ENCODE data around the gene RNU5B-1.

The RNU5B-1 gene

DNA sequence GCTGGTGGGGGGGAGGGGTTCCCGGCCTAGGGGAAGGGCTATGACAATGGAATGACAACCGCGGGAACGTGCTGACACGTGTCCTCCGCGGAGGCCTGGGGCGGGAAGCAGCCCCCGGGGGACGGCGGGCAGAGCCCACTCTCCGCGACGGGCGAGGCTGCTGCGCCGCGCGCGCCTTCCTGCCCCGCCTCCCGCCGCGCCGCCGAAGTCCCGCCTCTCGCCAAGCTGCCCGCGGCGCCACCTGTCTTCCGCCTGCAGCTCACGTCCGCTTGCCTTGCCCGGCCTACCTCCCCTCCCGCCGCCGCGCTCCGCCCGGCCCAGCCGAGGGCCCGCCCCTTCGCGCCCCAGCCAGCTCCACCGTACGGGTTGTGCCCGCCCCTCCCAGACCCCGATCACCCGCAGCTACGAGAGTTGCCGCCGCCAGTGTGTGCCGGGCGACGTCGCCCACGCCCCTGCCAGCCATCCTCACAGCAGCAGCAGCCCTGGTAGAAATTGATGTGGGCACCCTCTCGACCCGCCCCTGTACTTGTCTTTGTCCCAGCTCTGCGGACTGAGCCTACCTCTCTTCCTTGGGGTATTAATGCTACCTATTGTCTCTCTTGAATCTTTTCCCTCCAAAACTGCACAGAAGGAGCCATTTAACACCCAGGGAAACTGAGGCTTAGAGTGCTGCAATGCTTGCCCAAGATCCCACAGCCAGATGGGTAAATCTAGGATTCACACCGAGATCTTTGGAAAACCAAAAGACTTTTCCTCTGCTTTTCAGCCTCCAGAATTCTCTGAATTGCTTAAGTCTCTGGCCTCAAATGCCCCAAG is 17.6 kb upstream of the RNU5B-1 start, which contains the start of gene PARP16:
PARP16 (minus strand) TSS at position 180 of the 816 bp plus-strand sequence. CDS start 457 bp downstream, outside the sequence.
- in situ Hi-C loops (cut with HindIII; ENCODE audit: low sequenced_read_pairs), result no loop called here

DNA sequence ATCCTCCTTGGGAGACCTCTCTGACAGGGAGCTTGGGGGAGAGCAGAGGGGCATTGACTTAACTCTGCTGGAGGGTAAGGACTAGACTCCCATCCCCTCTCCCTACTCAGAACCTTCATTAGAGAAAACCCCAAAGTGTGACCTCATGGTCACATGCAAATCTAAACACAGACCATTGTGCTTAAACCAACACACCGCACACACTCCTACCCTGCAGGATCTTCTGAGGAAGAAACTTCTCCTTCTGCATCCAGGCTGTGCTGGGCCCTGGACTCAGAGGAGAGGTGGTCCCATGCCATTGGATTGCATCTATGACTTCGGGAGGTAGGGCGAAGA is 17.0 kb upstream of the RNU5B-1 start:
- in situ Hi-C loops (cut with HindIII; ENCODE audit: low sequenced_read_pairs), result no loop called here

DNA sequence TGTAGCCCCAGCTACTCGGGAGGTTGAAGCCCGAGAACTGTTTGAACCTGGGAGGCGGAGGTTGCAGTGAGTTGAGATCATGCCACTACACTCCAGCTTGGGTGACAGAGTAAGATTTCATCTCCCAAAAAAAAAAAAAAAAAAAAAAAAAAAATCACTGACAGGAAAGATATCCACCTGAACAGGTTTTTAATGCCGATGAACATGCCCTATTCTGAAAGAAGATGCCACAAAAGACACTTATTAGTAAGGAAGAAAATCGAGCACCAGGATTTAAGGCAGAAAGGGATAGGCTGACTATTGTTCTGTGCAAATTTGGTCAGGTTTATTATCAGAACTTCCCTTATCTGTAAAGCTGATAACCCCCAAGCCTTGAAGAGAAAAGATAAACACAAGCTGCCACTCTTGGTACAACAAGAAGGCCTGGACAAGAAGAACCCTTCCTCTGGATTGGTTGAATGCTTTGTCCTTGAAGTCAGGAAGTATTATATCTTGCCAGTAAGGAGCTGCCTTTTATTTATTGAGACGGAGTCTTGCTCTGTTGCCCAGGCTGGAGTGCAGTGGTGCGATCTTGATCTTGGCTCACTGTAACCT is 15.1 kb upstream of the RNU5B-1 start:
- in situ Hi-C loops (cut with HindIII; ENCODE audit: low sequenced_read_pairs), result no loop called here

DNA sequence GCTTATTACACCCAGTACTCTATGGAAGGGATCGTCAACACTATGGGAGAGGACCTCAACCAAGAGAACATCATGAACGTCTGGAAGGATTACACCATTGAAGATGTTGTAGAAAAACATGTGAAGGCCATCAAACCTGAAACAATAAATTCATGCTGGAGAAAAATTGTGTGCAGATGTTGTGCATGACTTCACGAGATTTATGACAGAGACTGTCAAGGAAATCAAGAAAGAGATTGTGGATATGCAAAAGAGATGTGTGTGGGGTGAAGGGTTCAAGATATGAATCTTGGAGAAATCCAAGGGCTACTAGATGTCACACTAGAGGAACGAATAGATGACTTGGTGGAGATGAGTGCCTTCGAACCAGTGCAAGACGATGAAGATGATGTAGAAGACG is 14.2 kb upstream of the RNU5B-1 start:
- in situ Hi-C loops (cut with HindIII; ENCODE audit: low sequenced_read_pairs), result no loop called here

DNA sequence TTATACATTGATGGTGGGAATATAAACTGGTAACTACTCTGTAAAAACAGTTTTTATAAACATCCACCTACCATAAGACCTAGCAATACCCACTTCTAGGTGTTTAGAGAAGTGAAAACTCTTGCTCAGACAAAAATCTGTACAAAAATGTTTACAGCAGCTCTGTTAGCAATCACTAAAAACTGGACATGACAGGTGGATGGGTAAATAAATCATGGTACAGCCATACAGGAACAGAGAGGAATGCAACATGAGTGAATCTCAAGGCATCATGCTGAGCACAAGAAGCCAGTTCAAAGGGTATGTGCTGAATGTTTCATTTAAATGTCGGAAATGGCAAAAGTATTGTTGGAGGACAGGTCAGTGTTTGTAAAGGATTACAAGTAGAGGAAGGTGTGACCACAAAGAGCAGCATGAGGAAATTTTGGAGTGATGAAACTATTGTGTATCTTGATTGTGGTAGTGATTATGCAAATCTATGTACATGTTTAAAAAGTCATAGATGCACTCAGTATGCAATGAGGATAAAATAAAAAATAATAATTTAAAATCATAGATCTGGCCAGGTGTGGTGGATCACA is 11.4 kb upstream of the RNU5B-1 start:
- in situ Hi-C loops (cut with HindIII; ENCODE audit: low sequenced_read_pairs), result no loop called here

DNA sequence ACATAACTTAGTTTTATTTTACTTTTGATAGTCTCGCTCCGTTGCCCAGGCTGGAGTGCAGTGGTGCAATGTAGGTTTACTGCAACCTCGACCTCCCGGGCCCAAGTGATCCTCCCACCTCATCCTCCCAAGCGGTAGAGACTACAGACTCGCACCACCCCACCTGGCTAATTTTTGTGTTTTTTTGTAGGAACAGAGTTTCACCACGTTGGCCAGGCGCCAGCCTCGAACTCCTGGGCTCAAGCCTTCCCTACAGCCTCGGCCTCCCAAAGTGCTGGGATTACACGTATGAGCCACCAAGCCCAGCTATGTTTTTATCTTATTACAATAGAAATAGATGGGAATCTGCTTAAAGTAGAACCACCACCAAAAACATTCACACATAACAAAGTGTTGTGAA is 5.7 kb upstream of the RNU5B-1 start:
- in situ Hi-C loops (cut with HindIII; ENCODE audit: low sequenced_read_pairs), result no loop called here

DNA sequence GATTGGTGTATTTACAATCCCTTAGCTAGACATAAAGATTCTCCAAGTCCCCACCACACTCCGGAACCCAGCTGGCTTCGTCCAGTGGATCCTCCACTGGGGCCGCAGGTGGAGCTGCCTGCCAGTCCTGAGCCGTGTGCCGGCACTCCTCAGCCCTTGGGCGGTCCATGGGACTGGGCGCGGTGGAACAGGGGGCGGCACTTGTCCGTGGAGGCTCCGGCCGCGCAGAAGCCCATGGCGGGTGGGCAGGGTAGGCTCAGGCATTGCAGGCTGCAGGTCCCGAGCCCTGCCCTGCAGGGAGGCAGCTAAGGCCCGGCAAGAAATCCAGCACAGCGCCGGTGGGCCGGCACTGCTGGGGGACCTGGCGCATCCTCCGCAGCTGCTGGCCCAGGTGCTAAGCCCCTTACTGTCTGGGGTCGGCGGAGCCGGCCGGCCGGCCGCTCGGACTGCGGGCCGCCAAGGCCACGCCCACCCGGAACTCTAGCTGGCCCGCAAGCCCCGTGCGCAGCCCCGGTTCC is 3.5 kb upstream of the RNU5B-1 start:
- in situ Hi-C loops (cut with HindIII; ENCODE audit: low sequenced_read_pairs), result no loop called here

DNA sequence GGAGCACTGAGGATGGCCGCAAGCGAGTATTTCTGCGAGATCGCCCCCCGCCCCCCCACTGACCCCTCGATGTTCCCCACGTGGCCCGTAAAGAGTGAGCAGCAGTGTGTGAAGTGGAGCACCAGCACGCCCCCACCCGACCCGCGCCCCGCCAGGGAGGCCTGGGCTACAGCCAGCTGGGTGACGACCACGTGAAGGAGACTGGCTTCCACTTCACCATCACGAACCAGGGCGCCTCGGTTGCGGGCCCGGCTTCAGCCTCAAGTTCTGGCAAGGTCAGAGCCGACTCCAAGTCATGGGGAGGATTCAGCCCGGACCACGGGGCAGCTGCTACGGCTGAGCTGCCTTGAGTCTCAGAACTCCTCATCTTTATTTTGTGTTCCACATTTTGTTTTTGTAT is 2.4 kb upstream of the RNU5B-1 start:
- in situ Hi-C loops (cut with HindIII; ENCODE audit: low sequenced_read_pairs), result no loop called here

DNA sequence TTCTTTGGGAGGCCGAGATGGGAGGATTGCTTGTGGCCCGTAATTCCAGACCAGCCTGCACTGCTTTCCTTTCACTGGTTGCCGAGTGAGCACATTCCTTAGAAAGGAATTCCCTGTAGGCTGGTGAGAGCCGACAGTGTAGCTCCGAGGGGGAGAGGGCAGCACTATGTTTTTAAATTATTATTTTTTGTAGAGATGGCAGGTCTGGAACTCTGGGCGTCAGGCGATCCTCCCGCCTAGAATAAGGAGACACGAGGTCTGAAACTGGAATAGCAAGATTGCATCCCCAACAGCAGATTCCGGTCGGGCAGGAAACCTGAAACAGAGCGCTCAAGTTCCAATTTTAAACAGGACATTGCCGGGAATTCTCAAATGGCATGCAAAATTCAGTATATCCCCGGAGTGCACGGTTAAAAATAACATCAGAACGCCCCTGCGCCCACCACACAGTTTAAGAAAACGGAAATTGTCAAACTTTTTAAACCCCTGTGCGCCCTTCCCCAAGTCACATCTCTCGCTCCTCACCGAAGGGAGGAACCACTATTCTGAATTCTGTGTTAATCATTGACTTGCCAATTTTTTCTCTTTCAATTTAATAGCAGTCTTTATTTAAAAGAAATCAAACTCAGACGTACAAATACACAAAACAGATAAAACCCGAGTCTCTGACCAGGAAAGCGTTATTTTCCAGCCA is 643 bp upstream of the RNU5B-1 start:
- in situ Hi-C loops (cut with HindIII; ENCODE audit: low sequenced_read_pairs), result no loop called here

DNA sequence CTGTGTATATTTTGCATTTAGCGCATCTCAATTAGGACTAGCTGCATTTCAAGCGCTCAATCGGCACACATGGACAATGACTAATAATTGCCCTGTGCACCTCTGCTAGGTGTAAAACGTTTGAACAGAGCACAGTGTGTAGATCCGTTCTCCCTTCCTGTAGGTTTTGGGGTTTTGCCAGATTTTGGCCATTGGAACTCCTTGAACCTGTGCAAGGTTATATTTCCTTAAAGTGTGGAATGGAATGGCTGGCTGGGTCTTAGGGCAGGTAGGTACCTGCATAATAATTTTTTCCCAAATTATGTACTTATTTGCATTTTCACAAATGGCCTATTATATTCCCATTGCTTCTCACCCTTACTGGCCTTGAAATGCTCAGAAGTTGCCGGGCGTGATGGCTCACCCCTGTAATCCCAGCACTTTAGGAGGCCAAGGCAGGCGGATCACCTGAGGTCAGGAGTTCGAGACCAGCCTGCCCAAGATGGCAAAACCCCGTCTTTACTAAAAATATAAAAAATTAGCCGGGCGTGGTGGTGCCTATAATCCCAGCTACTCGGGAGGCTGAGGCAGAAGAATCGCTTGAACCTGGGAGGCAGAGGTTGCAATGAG is 777 bp downstream of the RNU5B-1 start:
- in situ Hi-C loops (cut with HindIII; ENCODE audit: low sequenced_read_pairs), result no loop called here

DNA sequence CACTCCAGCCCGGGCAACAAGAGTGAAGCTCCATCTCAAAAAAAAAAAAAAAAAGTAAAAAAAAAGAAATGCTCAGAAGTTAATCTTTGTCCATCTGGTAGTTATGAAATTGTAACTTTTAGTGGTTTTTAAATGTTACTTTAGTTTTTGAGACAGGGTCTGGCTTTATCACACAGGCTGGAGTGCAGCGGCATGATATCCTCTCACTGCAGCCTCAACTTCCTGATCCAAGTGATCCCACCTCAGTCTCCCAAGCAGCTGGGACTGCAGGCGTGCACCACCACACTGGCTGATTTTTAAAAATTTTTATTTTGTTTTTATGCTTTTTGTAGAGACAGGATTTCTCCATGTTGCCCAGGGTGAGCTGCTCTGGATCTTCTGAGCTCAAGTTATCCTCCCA is 1.3 kb downstream of the RNU5B-1 start:
- in situ Hi-C loops (cut with HindIII; ENCODE audit: low sequenced_read_pairs), result no loop called here

DNA sequence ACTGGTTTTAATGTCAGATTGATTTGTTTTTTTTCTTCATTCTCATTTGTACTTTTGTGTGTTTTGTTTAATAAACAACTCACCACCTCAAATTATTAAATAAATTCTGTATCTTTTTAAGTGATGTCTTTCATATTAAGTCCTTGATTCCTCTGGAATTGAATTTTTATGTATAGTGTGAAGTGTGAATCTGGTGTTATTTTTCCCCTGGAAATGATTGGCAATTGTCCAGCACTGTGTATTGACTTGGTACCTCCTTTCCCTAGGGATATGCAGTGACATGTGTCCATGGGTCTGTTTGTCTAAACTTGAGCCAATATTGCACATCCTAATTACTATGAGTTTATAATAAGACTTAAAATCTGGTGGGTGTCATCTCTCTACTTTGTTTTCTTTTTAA is 2.1 kb downstream of the RNU5B-1 start:
- in situ Hi-C loops (cut with HindIII; ENCODE audit: low sequenced_read_pairs), result no loop called here

DNA sequence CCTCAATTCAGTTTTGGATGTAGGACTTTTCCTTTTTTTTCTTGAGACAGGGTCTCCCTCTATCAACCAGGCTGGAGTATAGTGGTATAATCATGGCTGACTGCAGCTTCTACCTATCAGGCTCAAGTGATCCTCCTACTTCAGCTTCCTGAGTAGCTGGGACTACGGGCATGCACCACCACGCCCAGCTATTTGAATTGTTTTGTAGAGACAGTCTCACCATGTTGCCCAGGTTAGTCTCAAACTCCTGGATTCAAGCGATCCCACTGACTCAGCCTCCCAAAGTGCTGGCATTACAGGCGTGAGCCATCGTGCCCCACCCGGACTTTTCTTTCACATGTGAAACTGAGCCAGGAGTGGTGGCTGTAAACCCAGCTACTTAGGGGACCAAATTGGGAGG is 3.5 kb downstream of the RNU5B-1 start:
- in situ Hi-C loops (cut with HindIII; ENCODE audit: low sequenced_read_pairs), result no loop called here

DNA sequence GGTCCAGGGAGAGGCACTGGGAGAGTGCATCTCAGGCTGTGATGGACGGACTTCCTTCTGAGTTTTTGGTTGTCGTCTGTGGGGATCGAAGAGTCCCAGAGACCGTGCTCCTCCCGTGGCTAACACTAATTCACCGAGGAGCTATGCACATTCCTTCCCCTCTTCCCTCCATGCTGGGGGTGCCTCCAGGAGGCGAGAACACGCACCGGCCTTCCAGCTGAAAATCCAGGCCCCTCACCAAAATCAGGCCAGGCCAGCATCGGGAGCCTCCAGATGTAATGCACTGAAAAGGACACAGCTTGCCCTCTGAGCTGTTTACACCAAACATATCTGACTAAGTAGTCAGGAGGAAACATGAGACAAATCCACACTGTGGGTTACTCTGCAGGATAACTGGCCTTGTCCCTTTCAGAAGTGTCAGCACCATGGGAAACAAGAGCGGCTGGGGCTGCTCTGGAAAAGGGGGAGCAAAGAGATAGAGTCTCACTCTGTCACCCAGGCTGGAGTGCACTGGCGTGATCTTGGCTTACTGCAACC is 5.5 kb downstream of the RNU5B-1 start:
- in situ Hi-C loops (cut with HindIII; ENCODE audit: low sequenced_read_pairs), result no loop called here

DNA sequence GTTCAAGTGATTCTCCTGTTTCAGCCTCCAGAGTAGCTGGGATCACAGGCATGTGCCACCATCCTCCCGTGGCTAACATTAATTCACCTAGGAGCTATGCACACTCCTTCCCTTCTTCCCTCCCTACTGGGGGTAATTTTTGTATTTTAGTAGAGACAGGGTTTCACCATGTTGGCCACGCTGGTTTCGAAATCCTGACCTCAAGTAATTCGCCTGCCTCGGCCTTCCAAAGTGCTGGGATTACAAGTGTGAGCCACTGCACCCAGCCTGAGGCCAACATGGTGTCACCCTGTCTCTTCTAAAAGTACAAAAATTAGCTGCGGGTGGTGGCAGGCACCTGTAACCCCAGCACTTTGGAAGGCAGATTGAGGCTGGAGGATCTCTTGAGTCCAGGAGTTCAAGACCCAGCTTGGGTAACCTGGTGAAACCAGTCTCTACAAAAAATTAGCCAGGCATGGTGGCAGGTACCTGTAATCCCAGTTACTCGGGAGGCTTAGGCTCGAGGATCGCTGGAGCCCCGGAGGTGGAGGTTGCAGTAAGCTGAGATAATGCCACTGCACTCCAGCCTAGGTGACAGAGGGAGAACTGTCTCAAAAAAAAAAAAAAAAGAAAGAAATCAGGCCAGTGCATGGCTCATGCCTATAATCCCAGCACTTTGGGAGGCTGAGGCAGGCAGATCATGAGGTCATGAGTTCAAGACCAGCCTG is 6.1 kb downstream of the RNU5B-1 start:
- in situ Hi-C loops (cut with HindIII; ENCODE audit: low sequenced_read_pairs), result no loop called here

DNA sequence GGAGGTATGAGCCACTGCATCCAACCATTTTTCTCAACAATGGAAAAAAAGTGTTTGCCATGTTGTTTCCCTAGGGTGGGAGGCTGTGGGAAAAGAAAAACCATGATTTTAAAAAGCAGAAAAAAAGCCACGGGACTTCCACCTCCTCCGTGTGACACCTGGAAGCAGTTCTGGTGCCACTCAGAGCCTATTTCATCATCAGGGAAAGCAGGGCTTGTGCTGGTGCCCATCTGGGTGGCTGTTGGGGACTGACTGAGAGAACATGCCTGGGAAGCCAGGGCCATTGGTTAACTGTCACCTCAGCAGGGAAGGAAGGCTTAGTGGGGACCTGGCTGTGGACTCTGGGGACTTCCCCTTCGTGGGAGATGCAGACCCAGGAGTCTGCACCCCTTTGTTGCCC is 7.3 kb downstream of the RNU5B-1 start:
- in situ Hi-C loops (cut with HindIII; ENCODE audit: low sequenced_read_pairs), result no loop called here

DNA sequence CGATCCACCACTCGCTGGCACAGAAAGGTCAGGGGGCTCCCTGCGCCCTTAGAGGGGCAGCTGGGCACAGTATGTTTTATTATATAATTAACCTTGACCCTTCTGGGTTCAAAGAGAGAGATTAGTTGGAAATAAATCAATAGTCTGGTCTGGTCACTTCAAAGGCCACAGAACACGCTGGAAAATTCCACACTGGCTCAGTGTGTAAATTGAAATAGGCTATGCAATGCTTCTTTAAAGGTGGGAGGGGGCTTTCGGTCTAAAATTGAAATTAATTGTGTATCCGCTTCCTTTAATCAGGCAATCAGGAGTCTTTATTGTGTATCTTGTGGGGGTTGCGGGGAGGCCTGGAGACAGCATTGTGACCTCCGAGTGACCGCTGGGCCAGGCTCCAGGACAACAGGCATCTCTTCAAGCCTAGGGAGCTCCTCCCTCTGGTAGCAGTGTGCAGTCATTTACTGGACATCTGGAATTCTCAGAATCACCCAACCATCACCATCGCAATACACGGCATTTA is 8.0 kb downstream of the RNU5B-1 start:
- in situ Hi-C loops (cut with HindIII; ENCODE audit: low sequenced_read_pairs), result no loop called here

DNA sequence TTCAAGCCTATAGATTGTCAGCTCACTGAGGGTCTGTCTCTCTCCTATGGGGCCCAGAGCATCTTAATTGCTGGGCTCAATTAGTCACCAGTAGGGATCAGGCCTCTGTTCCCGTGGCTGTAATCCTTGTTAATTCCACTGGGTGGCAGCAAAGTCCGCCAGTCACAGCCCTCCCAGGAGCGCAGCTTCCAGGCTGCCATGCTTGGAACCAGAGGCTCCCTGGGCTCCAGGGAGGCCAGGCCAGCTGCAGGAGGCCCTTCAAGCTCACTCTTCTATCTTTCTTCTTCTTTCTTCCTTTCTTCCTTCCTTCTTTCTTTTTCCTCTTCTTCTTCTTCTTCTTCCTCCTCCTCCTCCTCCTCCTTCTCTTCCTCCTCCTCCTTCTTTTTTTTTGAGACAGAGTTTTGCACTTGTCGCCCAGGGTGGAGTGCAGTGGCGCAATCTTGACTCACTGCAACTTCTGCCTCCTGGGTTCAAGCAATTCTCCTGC is 14.4 kb downstream of the RNU5B-1 start:
- in situ Hi-C loops (cut with HindIII; ENCODE audit: low sequenced_read_pairs), result no loop called here

DNA sequence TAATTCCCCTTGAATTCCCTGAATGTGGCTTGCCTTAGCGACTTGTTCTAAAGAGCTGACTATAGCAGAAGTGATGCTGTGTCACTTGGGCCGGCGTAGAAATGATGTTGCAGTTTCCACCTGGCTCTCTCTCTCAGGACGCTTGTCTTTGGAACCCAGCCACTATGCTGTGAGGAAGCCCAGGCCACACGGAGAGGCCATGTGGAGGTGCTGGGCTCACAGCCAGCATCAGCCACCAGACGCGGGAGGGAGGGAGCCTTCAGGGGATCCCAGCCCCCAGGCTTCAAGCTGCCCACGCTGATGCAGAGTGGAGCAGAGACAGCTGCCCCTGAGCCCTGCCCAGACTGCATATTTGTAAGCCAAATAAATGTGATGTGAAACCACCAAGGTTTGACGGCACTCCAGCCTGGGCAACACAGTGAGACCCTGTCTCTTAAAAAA is 18.6 kb downstream of the RNU5B-1 start:
- in situ Hi-C loops (cut with HindIII; ENCODE audit: low sequenced_read_pairs), result loop anchor here (5.0 kb wide), 1 partner anchor 69 kb away; no protein-coding TSS in a partner anchor

DNA sequence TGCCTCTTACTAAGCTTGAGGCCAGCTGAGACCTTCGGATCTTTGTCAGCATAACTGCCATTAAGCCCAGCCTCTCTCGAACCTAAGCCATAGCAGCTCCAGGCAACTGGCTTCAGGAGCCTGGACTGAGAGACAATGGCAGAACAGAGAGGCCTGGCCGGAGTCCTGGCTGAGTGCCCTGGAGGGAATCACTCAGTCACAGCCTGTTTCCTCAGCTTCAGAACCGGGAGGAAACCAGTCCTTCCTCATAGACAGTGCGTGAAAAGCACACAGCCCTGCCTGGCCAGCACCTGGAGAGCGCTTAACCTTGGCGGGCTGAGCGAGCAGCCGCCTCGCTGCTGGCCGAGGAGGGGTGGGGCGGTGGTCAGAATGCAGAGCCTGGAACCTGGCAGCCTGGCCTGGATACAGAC is 21.6 kb downstream of the RNU5B-1 start:
- in situ Hi-C loops (cut with HindIII; ENCODE audit: low sequenced_read_pairs), result no loop called here

All from endothelial cell of hepatic sinusoid (primary cell).